Measurements from ENCODE around the gene AHDC1.
A peak's percentile ranks its signal among the peaks of the same experiment; 100 is the strongest.

Gene AHDC1

GRCh38 chr1:27614625-27615344 lies 10.8 kb upstream of the AHDC1 start:
- no peak for DNase-seq

- DNase-seq = no peak
These were observed 10.2 kb upstream of the AHDC1 start for GRCh38 chr1:27614043-27614624.

- DNase-seq = no peak
These were observed 8.8 kb upstream of the AHDC1 start for GRCh38 chr1:27612718-27613117.

- no peak for DNase-seq
These were observed 7.5 kb upstream of the AHDC1 start for GRCh38 chr1:27611450-27611849.

GRCh38 chr1:27609618-27610240 lies 5.8 kb upstream of the AHDC1 start:
- no peak for DNase-seq

GRCh38 chr1:27609210-27609555 lies 5.2 kb upstream of the AHDC1 start:
- no peak for DNase-seq

- no peak for DNase-seq
These were observed 3.4 kb upstream of the AHDC1 start for GRCh38 chr1:27607239-27607804.

GRCh38 chr1:27606708-27607238 lies 2.8 kb upstream of the AHDC1 start:
- DNase-seq = no peak

GRCh38 chr1:27605796-27606707 lies 2.1 kb upstream of the AHDC1 start:
- peak in 3 of 4 experiments; percentile 21 to 56 (median 29) for DNase-seq

- no peak for DNase-seq
These were observed 1.4 kb upstream of the AHDC1 start for GRCh38 chr1:27605300-27605766.

- DNase-seq = no peak
These were observed 795 bp upstream of the AHDC1 start for GRCh38 chr1:27604579-27605299.

- peak in 1 of 4 experiments; percentile 41 for DNase-seq
These were observed 649 bp downstream of the AHDC1 start for GRCh38 chr1:27603309-27603680.

GRCh38 chr1:27602462-27603308 lies 1.3 kb downstream of the AHDC1 start:
- DNase-seq = peak in 2 of 4 experiments; percentile 18 to 41

- DNase-seq = no peak
These were observed 2.0 kb downstream of the AHDC1 start for GRCh38 chr1:27601771-27602461.

GRCh38 chr1:27601321-27601770 lies 2.6 kb downstream of the AHDC1 start:
- no peak for DNase-seq

GRCh38 chr1:27600498-27601175 lies 3.3 kb downstream of the AHDC1 start:
- DNase-seq = no peak

GRCh38 chr1:27599605-27600497 lies 4.1 kb downstream of the AHDC1 start:
- DNase-seq = no peak

GRCh38 chr1:27598902-27599528 lies 4.9 kb downstream of the AHDC1 start:
- no peak for DNase-seq
